Measurements from ENCODE around the gene FBXO31.

Gene FBXO31

GRCh38 chr16:87338155-87338765 lies 45.3 kb downstream of the FBXO31 start:
- peaks cover 39% of the 10 kb centered on the region for H3K36me3 ChIP-seq (ENCODE audit: control insufficient read depth, insufficient read depth, low read length)
- H3K27me3 ChIP-seq (ENCODE audit: control insufficient read depth, insufficient read depth, low read length) = no peaks in the 10 kb centered on the region

GRCh38 chr16:87337262-87337771 lies 46.3 kb downstream of the FBXO31 start:
- H3K4me3 ChIP-seq (ENCODE audit: low read length) = no peak overlapping the region
- no peak overlapping the region for H3K9ac ChIP-seq (ENCODE audit: low read length)
- no peaks in the 10 kb centered on the region for H3K4me1 ChIP-seq (ENCODE audit: control insufficient read depth, insufficient read depth, low read length)
- H3K27ac ChIP-seq (ENCODE audit: low read depth, low read length) = no peak overlapping the region
- no peaks in the 10 kb centered on the region for H3K27me3 ChIP-seq (ENCODE audit: control insufficient read depth, insufficient read depth, low read length)
- H3K36me3 ChIP-seq (ENCODE audit: control insufficient read depth, insufficient read depth, low read length) = peaks cover 34% of the 10 kb centered on the region

More at GRCh38 chr16:87338155-87338765, 45.3 kb downstream of the FBXO31 start:
- Histone ChIP-seq H3K9ac (ENCODE audit: low read length) (no peak overlapping the region), H3K27ac (ENCODE audit: low read depth, low read length) (no peak overlapping the region), H3K4me3 (ENCODE audit: low read length) (no peak overlapping the region), H3K4me1 (ENCODE audit: control insufficient read depth, insufficient read depth, low read length) (no peaks in the 10 kb centered on the region)

GRCh38 chr16:87336434-87337240 lies 46.9 kb downstream of the FBXO31 start:
- H3K9ac ChIP-seq (ENCODE audit: low read length) = no peak overlapping the region
- H3K4me1 ChIP-seq (ENCODE audit: control insufficient read depth, insufficient read depth, low read length) = no peaks in the 10 kb centered on the region
- no peaks in the 10 kb centered on the region for H3K27me3 ChIP-seq (ENCODE audit: control insufficient read depth, insufficient read depth, low read length)
- no peak overlapping the region for H3K4me3 ChIP-seq (ENCODE audit: low read length)
- no peak overlapping the region for H3K27ac ChIP-seq (ENCODE audit: low read depth, low read length)
- peaks cover 30% of the 10 kb centered on the region for H3K36me3 ChIP-seq (ENCODE audit: control insufficient read depth, insufficient read depth, low read length)

DNA sequence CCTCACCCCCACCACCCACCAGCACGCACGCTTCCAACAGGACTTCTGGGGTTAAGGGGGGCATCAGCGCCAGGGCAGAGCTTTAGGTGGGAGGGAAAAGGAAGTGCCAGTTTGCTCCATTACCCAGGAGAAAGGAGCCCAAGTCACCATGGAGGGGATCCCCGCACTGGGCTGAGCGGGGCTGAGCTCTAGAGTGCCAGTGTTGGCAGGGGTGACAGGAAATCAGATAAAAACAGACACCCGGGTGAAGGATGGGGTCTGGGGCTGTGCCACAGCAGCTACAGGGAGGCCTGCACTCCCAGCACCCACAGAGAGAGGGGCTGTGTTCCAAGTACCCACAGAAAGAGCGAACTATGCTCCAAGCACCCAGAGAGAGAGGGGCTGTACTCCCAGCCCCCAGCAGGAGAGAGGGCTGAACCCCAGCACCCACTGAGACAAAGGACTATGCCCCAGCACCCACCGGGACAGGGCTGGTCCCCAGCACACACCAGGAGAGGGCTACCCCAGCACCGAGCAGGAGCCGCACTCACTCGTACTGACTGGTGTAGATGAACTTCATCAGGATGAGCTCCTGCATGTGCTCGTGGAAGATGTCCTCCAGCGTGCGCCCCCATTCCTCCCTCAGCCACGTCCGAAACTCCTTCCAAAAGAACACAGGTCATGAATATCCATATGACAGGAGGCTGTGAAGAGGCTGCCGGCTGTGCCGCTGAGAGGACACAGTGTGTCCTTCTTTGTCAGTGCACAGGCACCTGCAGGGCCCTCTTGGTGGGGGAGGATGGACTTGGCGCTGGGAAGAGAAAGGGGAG lies 47.7 kb downstream of the FBXO31 start:
- H3K27me3 ChIP-seq (ENCODE audit: control insufficient read depth, insufficient read depth, low read length) = no peaks in the 10 kb centered on the region
- H3K36me3 ChIP-seq (ENCODE audit: control insufficient read depth, insufficient read depth, low read length) = peaks cover 35% of the 10 kb centered on the region
- H3K4me3 ChIP-seq (ENCODE audit: low read length) = no peak overlapping the region
- H3K9ac ChIP-seq (ENCODE audit: low read length) = no peak overlapping the region
- H3K4me1 ChIP-seq (ENCODE audit: control insufficient read depth, insufficient read depth, low read length) = no peaks in the 10 kb centered on the region
- H3K27ac ChIP-seq (ENCODE audit: low read depth, low read length) = no peak overlapping the region

- H3K27ac ChIP-seq (ENCODE audit: low read depth, low read length) = no peak overlapping the region
Measured at GRCh38 chr16:87334651-87335624, 48.6 kb downstream of the FBXO31 start.

GRCh38 chr16:87333581-87334331 lies 49.8 kb downstream of the FBXO31 start:
- no peaks in the 10 kb centered on the region for H3K4me1 ChIP-seq (ENCODE audit: control insufficient read depth, insufficient read depth, low read length)
- no peak overlapping the region for H3K9ac ChIP-seq (ENCODE audit: low read length)
- peaks cover 42% of the 10 kb centered on the region for H3K36me3 ChIP-seq (ENCODE audit: control insufficient read depth, insufficient read depth, low read length)
- no peak overlapping the region for H3K27ac ChIP-seq (ENCODE audit: low read depth, low read length)
- no peaks in the 10 kb centered on the region for H3K27me3 ChIP-seq (ENCODE audit: control insufficient read depth, insufficient read depth, low read length)
- H3K4me3 ChIP-seq (ENCODE audit: low read length) = no peak overlapping the region

More at GRCh38 chr16:87334651-87335624, 48.6 kb downstream of the FBXO31 start:
- Histone ChIP-seq H3K9ac (ENCODE audit: low read length) (no peak overlapping the region), H3K27me3 (ENCODE audit: control insufficient read depth, insufficient read depth, low read length) (no peaks in the 10 kb centered on the region), H3K4me3 (ENCODE audit: low read length) (no peak overlapping the region), H3K4me1 (ENCODE audit: control insufficient read depth, insufficient read depth, low read length) (no peaks in the 10 kb centered on the region), H3K36me3 (ENCODE audit: control insufficient read depth, insufficient read depth, low read length) (peaks cover 43% of the 10 kb centered on the region)

- Histone ChIP-seq H3K27ac (ENCODE audit: low read depth, low read length) (no peak overlapping the region), H3K36me3 (ENCODE audit: control insufficient read depth, insufficient read depth, low read length) (peaks cover 38% of the 10 kb centered on the region), H3K4me3 (ENCODE audit: low read length) (no peak overlapping the region), H3K27me3 (ENCODE audit: control insufficient read depth, insufficient read depth, low read length) (no peaks in the 10 kb centered on the region), H3K9ac (ENCODE audit: low read length) (no peak overlapping the region), H3K4me1 (ENCODE audit: control insufficient read depth, insufficient read depth, low read length) (no peaks in the 10 kb centered on the region)
Measured at GRCh38 chr16:87333101-87333500, 50.5 kb downstream of the FBXO31 start.

- Histone ChIP-seq H3K4me3 (ENCODE audit: low read length) (no peak overlapping the region), H3K9ac (ENCODE audit: low read length) (no peak overlapping the region), H3K36me3 (ENCODE audit: control insufficient read depth, insufficient read depth, low read length) (peaks cover 38% of the 10 kb centered on the region), H3K4me1 (ENCODE audit: control insufficient read depth, insufficient read depth, low read length) (no peaks in the 10 kb centered on the region), H3K27me3 (ENCODE audit: control insufficient read depth, insufficient read depth, low read length) (no peaks in the 10 kb centered on the region), H3K27ac (ENCODE audit: low read depth, low read length) (no peak overlapping the region)
Measured at GRCh38 chr16:87332150-87332549, 51.4 kb downstream of the FBXO31 start.

DNA sequence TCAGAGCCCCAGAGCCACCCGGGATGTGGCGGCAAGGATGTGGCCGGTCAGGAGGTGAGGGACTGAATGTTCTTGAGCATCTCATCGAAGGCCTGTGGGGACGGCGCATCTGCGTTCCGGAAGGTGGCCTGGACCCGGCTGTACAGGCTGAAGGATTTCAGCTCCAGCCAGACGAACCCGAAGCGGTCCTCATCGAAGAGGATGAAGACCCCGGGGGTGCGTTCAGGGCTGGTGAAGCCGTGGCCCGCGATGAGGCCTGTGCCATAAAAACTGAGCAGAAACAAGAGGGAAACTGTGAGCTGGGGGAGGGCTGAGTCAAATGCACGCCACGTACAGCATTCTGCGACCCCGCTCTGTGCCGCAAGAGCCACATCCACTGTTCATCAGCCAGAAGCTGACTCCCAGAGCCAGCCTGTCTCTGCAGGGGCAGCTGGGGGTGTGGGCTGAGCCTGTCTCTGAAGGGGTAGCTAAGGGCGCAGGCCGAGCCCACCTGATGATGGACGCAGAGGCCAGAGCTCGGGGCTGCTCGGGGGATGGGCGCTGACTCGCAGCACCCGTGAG lies 52.3 kb downstream of the FBXO31 start:
- H3K27ac ChIP-seq (ENCODE audit: low read depth, low read length) = no peak overlapping the region
- peaks cover 38% of the 10 kb centered on the region for H3K36me3 ChIP-seq (ENCODE audit: control insufficient read depth, insufficient read depth, low read length)
- no peaks in the 10 kb centered on the region for H3K27me3 ChIP-seq (ENCODE audit: control insufficient read depth, insufficient read depth, low read length)
- H3K9ac ChIP-seq (ENCODE audit: low read length) = no peak overlapping the region
- H3K4me1 ChIP-seq (ENCODE audit: control insufficient read depth, insufficient read depth, low read length) = no peaks in the 10 kb centered on the region
- H3K4me3 ChIP-seq (ENCODE audit: low read length) = no peak overlapping the region

DNA sequence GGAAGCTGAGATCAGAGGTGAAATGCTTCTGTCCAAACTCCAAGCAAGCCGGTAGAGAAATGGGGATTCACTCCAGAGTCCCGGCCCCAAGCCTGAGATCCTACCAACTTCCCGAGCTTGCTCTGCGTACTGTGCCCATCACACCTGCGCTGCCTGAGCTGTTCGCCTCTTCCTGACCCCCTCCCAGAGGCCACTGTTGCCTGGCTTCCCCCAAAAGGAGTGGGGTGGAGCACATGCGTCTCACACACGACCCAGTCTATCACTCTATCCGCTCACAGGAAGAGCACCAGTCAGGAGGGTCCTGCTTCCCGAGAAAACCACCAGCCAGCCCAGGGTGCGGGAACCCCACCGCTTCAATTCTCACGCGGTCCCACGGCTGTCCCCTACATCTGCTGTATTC lies 52.9 kb downstream of the FBXO31 start:
- H3K36me3 ChIP-seq (ENCODE audit: control insufficient read depth, insufficient read depth, low read length) = peaks cover 38% of the 10 kb centered on the region
- no peak overlapping the region for H3K27ac ChIP-seq (ENCODE audit: low read depth, low read length)
- no peak overlapping the region for H3K9ac ChIP-seq (ENCODE audit: low read length)
- H3K4me3 ChIP-seq (ENCODE audit: low read length) = no peak overlapping the region
- H3K27me3 ChIP-seq (ENCODE audit: control insufficient read depth, insufficient read depth, low read length) = no peaks in the 10 kb centered on the region
- H3K4me1 ChIP-seq (ENCODE audit: control insufficient read depth, insufficient read depth, low read length) = no peaks in the 10 kb centered on the region

GRCh38 chr16:87330257-87330624 lies 53.3 kb downstream of the FBXO31 start:
- H3K27ac ChIP-seq (ENCODE audit: low read depth, low read length) = no peak overlapping the region
- H3K27me3 ChIP-seq (ENCODE audit: control insufficient read depth, insufficient read depth, low read length) = no peaks in the 10 kb centered on the region
- no peak overlapping the region for H3K9ac ChIP-seq (ENCODE audit: low read length)
- H3K4me3 ChIP-seq (ENCODE audit: low read length) = no peak overlapping the region
- H3K4me1 ChIP-seq (ENCODE audit: control insufficient read depth, insufficient read depth, low read length) = no peaks in the 10 kb centered on the region
- peaks cover 38% of the 10 kb centered on the region for H3K36me3 ChIP-seq (ENCODE audit: control insufficient read depth, insufficient read depth, low read length)

Measured in rectal smooth muscle tissue (tissue), 1 donor.